Liver (tissue), 3 donors: Measurements from ENCODE around the gene ENTPD8.

Experiments used
- CTCF ChIP-seq: fragments of 150-350 bp; IDR thresholded peaks from 2 replicates; pipeline ENCODE4 v1.5.1; 2017; ENCODE audit warnings: improper control_type of control experiment, low read depth, low read length; ENCODE audit not compliant: missing input control
- JUND ChIP-seq, 2 donors: IDR thresholded peaks; 2 replicates each; pipeline ENCODE4 v1.6.1; 2016; ENCODE audit warnings: antibody characterized with exemption in 2 of 2
- YY1 ChIP-seq: IDR thresholded peaks from 2 replicates; pipeline ENCODE4 v1.6.1; 2016; ENCODE audit warnings: antibody characterized with exemption, mild to moderate bottlenecking
- donor health status: healthy.
- donor health status: healthy.

- no peak for TF ChIP-seq JUND (IDR thresholded peaks at IDR 0.05)
- TF ChIP-seq CTCF = no peak
- no peak for TF ChIP-seq YY1
Observed at GRCh38 chr9:137416563-137417151, 24.5 kb downstream of the ENTPD8 start.
